ENCODE measurements around the gene GCK. TPM values are rescaled to one million over a fixed set of nuclear protein-coding genes. Genes with fewer than 3 reads are reported as not detected.
A peak's percentile ranks its signal among the peaks of the same experiment; 100 is the strongest.

The GCK gene
- total RNA-seq, 4 donors from 2014 or later = 0.25 to 1.2 TPM; not detected in 2

GRCh38 chr7:44152971-44153947 lies 36.0 kb downstream of the GCK start:
- no peak overlapping the region for H3K4me3 ChIP-seq (ENCODE audit: low read depth, poor library complexity, severe bottlenecking)
- DNase-seq (ENCODE audit: low spot score in 2 of 2) = peak in 1 of 2 donors; percentile 70
- 84 to 86% methylated on average over 21 of the region's 22 CpGs for WGBS, 2 donors
- no peak for TF ChIP-seq POLR2A (IDR thresholded peaks at IDR 0.05)
- no peak for TF ChIP-seq CTCF (IDR thresholded peaks at IDR 0.05)
- intact Hi-C loops (cut with DNase I; ENCODE audit: low total_unique reads) = no loop called here

- intact Hi-C loops (cut with DNase I; ENCODE audit: low total_unique reads) = no loop called here
- peak in 1 of 2 donors; percentile 81 for DNase-seq (ENCODE audit: low spot score in 2 of 2)
- 94 to 98% methylated on average over 9 of the region's 9 CpGs for WGBS, 2 donors
- no peak overlapping the region for H3K4me3 ChIP-seq (ENCODE audit: low read depth, poor library complexity, severe bottlenecking)
- TF ChIP-seq POLR2A (IDR thresholded peaks at IDR 0.05) (no peak), CTCF (IDR thresholded peaks at IDR 0.05) (no peak)
Measured at GRCh38 chr7:44151956-44152355, 37.3 kb downstream of the GCK start.

- peak in 1 of 2 donors; percentile 59 for DNase-seq (ENCODE audit: low spot score in 2 of 2)
- no peak overlapping the region for H3K4me3 ChIP-seq (ENCODE audit: low read depth, poor library complexity, severe bottlenecking)
- 87 to 90% methylated on average over 16 of the region's 16 CpGs for WGBS, 2 donors
- TF ChIP-seq CTCF (IDR thresholded peaks at IDR 0.05) (no peak), POLR2A (IDR thresholded peaks at IDR 0.05) (no peak)
- intact Hi-C loops (cut with DNase I; ENCODE audit: low total_unique reads) = no loop called here
Measured at GRCh38 chr7:44150966-44151941, 38.0 kb downstream of the GCK start.

- intact Hi-C loops (cut with DNase I; ENCODE audit: low total_unique reads) = no loop called here
- peak in 1 of 2 donors; percentile 58 for DNase-seq (ENCODE audit: low spot score in 2 of 2)
- H3K4me3 ChIP-seq (ENCODE audit: low read depth, poor library complexity, severe bottlenecking) = no peak overlapping the region
- 67 to 80% methylated on average over 5 of the region's 5 CpGs for WGBS, 2 donors
- no peak for TF ChIP-seq POLR2A (IDR thresholded peaks at IDR 0.05)
- no peak for TF ChIP-seq CTCF (IDR thresholded peaks at IDR 0.05)
Measured at GRCh38 chr7:44150466-44150832, 38.8 kb downstream of the GCK start.

- TF ChIP-seq CTCF (IDR thresholded peaks at IDR 0.05) = no peak
- TF ChIP-seq POLR2A (IDR thresholded peaks at IDR 0.05) = no peak
- no peak overlapping the region for H3K4me3 ChIP-seq (ENCODE audit: low read depth, poor library complexity, severe bottlenecking)
- peak in 1 of 2 donors; percentile 75 for DNase-seq (ENCODE audit: low spot score in 2 of 2)
- 80 to 85% methylated on average over 18 of the region's 18 CpGs for WGBS, 2 donors
- intact Hi-C loops (cut with DNase I; ENCODE audit: low total_unique reads) = no loop called here
Measured at GRCh38 chr7:44149571-44150465, 39.4 kb downstream of the GCK start.
